Nephron (organoid): Measurements from ENCODE around the gene TXNDC11.

ENCODE experiments used
- H3K27ac Mint-ChIP-seq, 3 experiments: 2 replicates each; pipeline ENCODE4 v1.8.0; 2020; ENCODE audit warnings: mixed read lengths in 3 of 3, mild to moderate bottlenecking in 2 of 3, moderate library complexity in 1 of 3
- H3K27me3 Mint-ChIP-seq: 2 replicates; pipeline ENCODE4 v1.8.0; 2021; ENCODE audit warnings: low read depth, mild to moderate bottlenecking, moderate library complexity, mixed read lengths
- H3K36me3 Mint-ChIP-seq: 2 replicates; pipeline ENCODE4 v1.8.0; 2020; ENCODE audit warnings: low read depth, mixed read lengths
- H3K4me1 Mint-ChIP-seq: 2 replicates; pipeline ENCODE4 v1.8.0; 2020; ENCODE audit warnings: mixed read lengths
- H3K4me3 Mint-ChIP-seq, 3 experiments: 2 replicates each; pipeline ENCODE4 v1.8.0; 2020; ENCODE audit warnings: mild to moderate bottlenecking in 3 of 3, mixed read lengths in 3 of 3, moderate library complexity in 2 of 3
- H3K9me3 Mint-ChIP-seq: 2 replicates; pipeline ENCODE4 v1.8.0; 2020; ENCODE audit warnings: mixed read lengths
- TF ChIP-seq, protein P1 (sequence below), 3 experiments: fragments of 200-600 bp; sonication (generic); IDR thresholded peaks; one replicate each; pipeline ENCODE4 v1.5.0; 2021; ENCODE audit warnings: antibody characterized with exemption in 3 of 3; ENCODE audit not compliant: unreplicated experiment in 3 of 3

Gene TXNDC11

DNA sequence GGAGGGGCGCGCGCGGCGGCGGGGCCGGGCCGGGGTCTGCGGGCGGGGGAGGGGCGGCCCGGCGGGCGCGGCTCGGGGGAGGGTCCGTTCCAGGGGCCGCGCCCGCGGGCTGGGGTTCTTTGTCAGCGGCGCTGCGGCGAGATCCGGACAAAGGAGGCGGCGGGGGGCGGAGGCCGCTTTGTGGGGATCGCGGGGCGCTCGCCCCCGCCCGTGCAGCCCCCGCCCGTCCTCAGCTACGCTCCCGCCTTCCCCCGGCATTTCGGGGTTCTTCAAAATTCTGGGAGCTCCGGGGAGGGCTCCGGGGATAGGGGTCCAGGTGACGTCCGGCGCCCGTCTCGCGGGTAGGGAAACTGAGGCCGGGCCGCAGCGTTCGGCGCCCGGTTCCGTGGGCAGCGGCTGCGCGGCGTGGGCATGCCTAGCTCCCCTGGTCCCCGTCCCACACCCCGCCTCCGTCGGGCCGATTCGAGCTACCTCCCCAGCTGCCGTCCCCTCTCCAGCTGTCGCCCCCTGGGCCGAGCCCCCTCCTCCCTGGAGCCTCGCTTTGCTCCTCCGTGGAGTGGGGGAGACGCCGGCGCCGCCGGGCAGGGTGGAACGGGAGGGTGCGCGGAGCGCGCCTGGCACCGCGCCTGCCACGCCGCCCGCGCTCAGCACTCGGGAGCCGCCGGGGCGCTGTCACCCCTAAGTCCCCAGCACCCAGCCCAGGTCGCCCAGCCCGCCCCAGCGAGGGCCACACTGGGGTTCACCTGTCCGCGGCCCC lies 73.9 kb downstream of the TXNDC11 start:
- Mint-ChIP-seq H3K36me3 (no peaks in the 10 kb centered on the region), H3K27ac (no peak overlapping the region), H3K4me1 (peaks cover 26% of the 10 kb centered on the region), H3K9me3 (no peaks in the 10 kb centered on the region), H3K4me3 (peak overlapping the region; percentile 82 to 91 (median 90)), H3K27me3 (no peaks in the 10 kb centered on the region)
- TF ChIP-seq, protein P1, sequence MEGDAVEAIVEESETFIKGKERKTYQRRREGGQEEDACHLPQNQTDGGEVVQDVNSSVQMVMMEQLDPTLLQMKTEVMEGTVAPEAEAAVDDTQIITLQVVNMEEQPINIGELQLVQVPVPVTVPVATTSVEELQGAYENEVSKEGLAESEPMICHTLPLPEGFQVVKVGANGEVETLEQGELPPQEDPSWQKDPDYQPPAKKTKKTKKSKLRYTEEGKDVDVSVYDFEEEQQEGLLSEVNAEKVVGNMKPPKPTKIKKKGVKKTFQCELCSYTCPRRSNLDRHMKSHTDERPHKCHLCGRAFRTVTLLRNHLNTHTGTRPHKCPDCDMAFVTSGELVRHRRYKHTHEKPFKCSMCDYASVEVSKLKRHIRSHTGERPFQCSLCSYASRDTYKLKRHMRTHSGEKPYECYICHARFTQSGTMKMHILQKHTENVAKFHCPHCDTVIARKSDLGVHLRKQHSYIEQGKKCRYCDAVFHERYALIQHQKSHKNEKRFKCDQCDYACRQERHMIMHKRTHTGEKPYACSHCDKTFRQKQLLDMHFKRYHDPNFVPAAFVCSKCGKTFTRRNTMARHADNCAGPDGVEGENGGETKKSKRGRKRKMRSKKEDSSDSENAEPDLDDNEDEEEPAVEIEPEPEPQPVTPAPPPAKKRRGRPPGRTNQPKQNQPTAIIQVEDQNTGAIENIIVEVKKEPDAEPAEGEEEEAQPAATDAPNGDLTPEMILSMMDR (IDR thresholded peaks at IDR 0.05; ENCODE audit: unreplicated experiment in 3 of 3): no peak

DNA sequence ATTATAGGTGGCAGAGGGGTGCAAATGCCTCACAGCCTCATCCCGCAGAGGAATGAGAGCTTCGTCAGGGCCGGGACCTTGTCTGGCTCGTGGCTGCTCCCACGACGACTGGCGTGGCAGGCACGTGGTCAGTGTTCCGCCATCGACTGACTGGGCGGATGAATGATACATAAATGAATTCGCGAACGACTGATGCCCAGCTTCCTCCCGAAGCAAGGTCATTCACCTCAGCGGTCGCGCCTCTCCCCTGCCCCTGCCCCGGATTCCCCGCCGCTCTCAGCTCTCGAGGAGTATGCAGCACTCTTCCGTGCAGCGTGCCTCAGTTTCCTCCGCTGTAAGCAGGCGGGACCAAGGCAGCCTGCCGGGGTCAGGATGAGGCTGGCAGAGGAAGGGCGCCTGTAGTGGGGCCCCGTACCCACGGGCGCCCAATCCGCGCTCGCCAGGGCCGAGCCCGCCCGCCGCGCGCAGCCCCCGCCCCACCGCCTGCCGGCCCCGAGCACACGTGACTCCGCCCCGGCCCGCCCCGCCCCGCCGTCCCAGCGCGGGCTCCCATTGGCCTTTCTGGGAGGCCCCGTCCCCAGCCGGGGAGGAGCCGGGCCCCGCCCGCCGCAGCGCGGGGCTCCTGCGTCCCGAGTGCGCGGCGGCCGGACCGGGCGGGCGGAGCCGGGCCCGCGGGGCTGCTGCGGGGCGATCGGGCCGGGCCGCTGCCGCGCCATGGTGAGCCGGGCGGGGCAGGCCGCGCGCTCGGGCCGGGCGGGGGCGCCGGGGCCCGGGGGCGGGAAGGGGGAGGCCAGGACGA lies 74.6 kb downstream of the TXNDC11 start, which contains the start of gene SNN:
Gene SNN, plus strand, starts transcription at position 632 of the 799 bp plus-strand sequence. CDS start 7,605 bp downstream, outside the sequence.
- Mint-ChIP-seq H3K4me1 (peaks cover 26% of the 10 kb centered on the region), H3K27me3 (no peaks in the 10 kb centered on the region), H3K9me3 (no peaks in the 10 kb centered on the region), H3K27ac (peak within 1 kb of the TSS in 2 of 3 experiments; percentile 51 to 64), H3K36me3 (no peaks in the 10 kb centered on the region), H3K4me3 (peak within 1 kb of the TSS; percentile 82 to 91 (median 90))
- TF ChIP-seq, protein P1 (IDR thresholded peaks at IDR 0.05; ENCODE audit: unreplicated experiment in 3 of 3): no peak

DNA sequence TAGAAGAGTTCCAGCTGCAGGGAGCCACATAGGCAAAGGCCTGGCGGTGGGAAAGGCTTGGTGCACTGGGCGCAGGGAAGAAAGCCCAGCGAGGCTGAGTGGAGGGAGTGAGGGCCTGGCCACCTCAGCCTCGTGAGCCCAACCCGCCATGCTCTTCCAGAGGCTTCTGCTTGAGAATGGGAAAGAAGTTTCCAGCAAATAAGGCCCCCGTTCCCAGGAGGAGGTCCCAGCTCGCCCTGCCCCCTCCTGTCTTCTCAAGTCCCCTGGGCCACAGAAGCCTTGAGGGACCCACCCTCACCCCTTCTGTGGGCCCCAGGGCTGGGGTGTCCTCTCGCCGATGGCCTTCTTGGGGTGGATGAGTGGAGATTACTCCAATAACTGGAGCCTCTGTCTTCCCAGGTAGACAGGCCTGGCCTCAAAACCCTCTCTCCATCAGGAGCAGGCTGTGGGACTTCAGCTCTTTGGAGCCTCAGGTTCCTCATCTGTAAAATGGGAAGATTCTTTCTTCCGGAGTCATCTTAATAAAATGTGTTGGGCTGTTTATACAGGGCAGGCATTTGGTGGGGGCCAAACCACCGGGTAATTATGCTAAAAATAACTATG lies 75.3 kb downstream of the TXNDC11 start:
- Mint-ChIP-seq H3K36me3 (no peaks in the 10 kb centered on the region), H3K27me3 (no peaks in the 10 kb centered on the region), H3K4me3 (peak overlapping the region; percentile 83 to 86 (median 83)), H3K9me3 (no peaks in the 10 kb centered on the region), H3K27ac (peak overlapping the region in 2 of 3 experiments; percentile 32 to 64), H3K4me1 (peaks cover 24% of the 10 kb centered on the region)
- TF ChIP-seq, protein P1 (IDR thresholded peaks at IDR 0.05; ENCODE audit: unreplicated experiment in 3 of 3): no peak

DNA sequence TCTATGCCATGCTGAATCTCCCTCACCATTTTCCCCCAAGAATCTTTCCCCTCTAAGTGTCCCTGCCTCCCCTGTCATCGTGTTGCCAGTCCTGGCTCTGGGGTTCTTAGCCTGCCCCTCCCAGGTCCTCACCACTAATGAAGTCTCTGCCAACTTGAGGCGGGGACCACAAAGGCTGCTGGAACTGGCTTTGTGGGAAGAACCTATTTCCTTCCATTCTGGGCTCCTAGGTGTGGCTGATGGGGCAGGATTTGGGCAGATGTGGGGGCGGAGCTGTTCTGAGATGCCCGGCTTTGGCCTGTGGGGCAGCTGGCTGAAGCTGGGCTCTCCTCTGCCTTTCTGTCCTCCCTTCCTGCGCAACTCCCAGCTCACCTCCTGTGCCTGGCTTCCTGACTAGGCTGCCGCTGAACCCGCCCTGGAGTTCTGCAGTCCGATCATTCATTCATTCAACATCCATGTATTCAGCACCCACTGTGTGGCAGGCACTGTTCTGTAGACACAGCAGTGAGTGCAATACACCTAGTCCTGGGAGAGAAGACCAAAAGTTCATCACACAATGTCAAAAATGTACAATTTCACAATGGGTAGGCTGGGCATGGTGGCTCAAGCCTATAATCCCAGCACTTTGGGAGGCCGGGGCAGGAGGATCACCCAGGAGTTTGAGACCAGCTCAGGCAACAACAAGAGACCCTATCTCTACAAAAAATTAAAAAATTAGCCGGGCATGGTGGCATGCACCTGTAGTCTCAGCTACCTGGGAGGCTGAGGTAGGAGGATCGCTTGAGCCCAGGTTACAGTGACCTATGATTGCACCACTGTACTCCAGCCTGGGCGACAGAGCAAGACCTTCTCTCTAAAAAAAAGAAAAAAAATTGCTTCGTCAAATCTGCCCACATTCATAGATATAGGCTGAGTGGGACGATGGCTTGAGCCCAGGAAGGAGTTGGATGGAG lies 76.3 kb downstream of the TXNDC11 start:
- H3K4me1 Mint-ChIP-seq: peaks cover 16% of the 10 kb centered on the region
- H3K9me3 Mint-ChIP-seq: no peaks in the 10 kb centered on the region
- no peaks in the 10 kb centered on the region for H3K36me3 Mint-ChIP-seq
- H3K4me3 Mint-ChIP-seq: peak overlapping the region; percentile 83 to 86 (median 83)
- TF ChIP-seq, protein P1 (IDR thresholded peaks at IDR 0.05; ENCODE audit: unreplicated experiment in 3 of 3): no peak
- H3K27ac Mint-ChIP-seq: peak overlapping the region in 2 of 3 experiments; percentile 32 to 63
- no peaks in the 10 kb centered on the region for H3K27me3 Mint-ChIP-seq

DNA sequence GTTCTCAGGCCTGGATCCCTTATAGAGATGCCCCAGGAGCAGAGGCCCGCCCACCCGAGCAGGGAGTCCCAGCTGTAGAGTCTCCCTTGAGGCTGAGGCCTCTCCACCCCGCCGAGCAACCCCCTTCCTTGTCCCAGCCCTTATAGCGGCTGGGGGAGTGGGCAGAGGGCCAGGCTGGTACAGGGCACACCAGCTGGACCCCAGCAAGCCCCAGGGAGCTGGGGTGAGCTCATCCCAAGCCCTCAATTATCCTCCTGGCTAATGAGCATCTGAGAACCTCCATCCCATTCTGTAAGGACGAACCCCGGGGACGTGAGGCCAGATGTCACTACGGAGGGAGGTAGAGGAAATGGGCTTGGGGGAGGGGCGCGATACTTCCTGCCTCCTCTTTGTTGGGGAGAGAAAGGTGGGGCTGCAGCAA lies 77.6 kb downstream of the TXNDC11 start:
- H3K4me3 Mint-ChIP-seq: no peak overlapping the region
- H3K36me3 Mint-ChIP-seq: no peaks in the 10 kb centered on the region
- H3K27me3 Mint-ChIP-seq: no peaks in the 10 kb centered on the region
- TF ChIP-seq, protein P1 (IDR thresholded peaks at IDR 0.05; ENCODE audit: unreplicated experiment in 3 of 3): no peak
- H3K4me1 Mint-ChIP-seq: peaks cover 3% of the 10 kb centered on the region
- H3K9me3 Mint-ChIP-seq: no peaks in the 10 kb centered on the region
- H3K27ac Mint-ChIP-seq: peak overlapping the region; percentile 19 to 23 (median 19)
